BE2C (cell line): Measurements from ENCODE around the gene CPA5.

Experiments
- DNase-seq: peaks from one replicate; pipeline ENCODE4 v3.0.0-alpha.2; 2020
- H3K27me3 ChIP-seq: fragments of 250-450 bp; sonication (Bioruptor Pico); 2 replicates; pipeline ENCODE4 v1.5.1; 2020; ENCODE audit warnings: mild to moderate bottlenecking
- H3K36me3 ChIP-seq: fragments of 250-450 bp; sonication (Bioruptor Pico); 2 replicates; pipeline ENCODE4 v1.5.1; 2020; ENCODE audit warnings: mild to moderate bottlenecking
- H3K4me1 ChIP-seq: fragments of 250-450 bp; sonication (Bioruptor Pico); 2 replicates; pipeline ENCODE4 v1.5.1; 2020
- H3K4me3 ChIP-seq: 2 replicates; pipeline ENCODE4 v1.5.1; 2011; ENCODE audit warnings: low read depth, low read length
- H3K9me3 ChIP-seq: fragments of 250-450 bp; sonication (Bioruptor Pico); 2 replicates; pipeline ENCODE4 v1.5.1; 2020
- CTCF ChIP-seq: IDR thresholded peaks from 2 replicates; pipeline ENCODE4 v1.5.1; 2012; ENCODE audit warnings: mild to moderate bottlenecking, low read depth, low read length

Gene CPA5

GRCh38 chr7:130353196-130353595 lies 8.6 kb downstream of the CPA5 start:
- H3K9me3 ChIP-seq = no peaks in the 10 kb centered on the region
- no peak for DNase-seq
- TF ChIP-seq CTCF = no peak
- H3K4me1 ChIP-seq = no peaks in the 10 kb centered on the region; the same call in 1 of the 2 replicates
- no peak overlapping the region for H3K4me3 ChIP-seq
- no peaks in the 10 kb centered on the region for H3K36me3 ChIP-seq
- H3K27me3 ChIP-seq = no peaks in the 10 kb centered on the region

- Histone ChIP-seq H3K27me3 (no peaks in the 10 kb centered on the region), H3K4me3 (no peak overlapping the region), H3K36me3 (no peaks in the 10 kb centered on the region), H3K9me3 (no peaks in the 10 kb centered on the region), H3K4me1 (no peaks in the 10 kb centered on the region; the same call in 1 of the 2 replicates)
- DNase-seq = no peak
- no peak for TF ChIP-seq CTCF
Observed at GRCh38 chr7:130356121-130356875, 11.7 kb downstream of the CPA5 start.

GRCh38 chr7:130356876-130357611 lies 12.4 kb downstream of the CPA5 start:
- Histone ChIP-seq H3K27me3 (no peaks in the 10 kb centered on the region), H3K36me3 (no peaks in the 10 kb centered on the region), H3K4me1 (no peaks in the 10 kb centered on the region; the same call in 1 of the 2 replicates), H3K9me3 (no peaks in the 10 kb centered on the region), H3K4me3 (no peak overlapping the region)
- DNase-seq = no peak
- no peak for TF ChIP-seq CTCF

- Histone ChIP-seq H3K4me3 (no peak overlapping the region), H3K9me3 (no peaks in the 10 kb centered on the region), H3K4me1 (no peaks in the 10 kb centered on the region; the same call in 1 of the 2 replicates), H3K27me3 (no peaks in the 10 kb centered on the region), H3K36me3 (no peaks in the 10 kb centered on the region)
- TF ChIP-seq CTCF = no peak
- no peak for DNase-seq
Observed at GRCh38 chr7:130358471-130358870, 13.9 kb downstream of the CPA5 start.

- peaks cover under 1% of the 10 kb centered on the region for H3K4me1 ChIP-seq
- TF ChIP-seq CTCF = no peak
- no peak for DNase-seq
- no peaks in the 10 kb centered on the region for H3K36me3 ChIP-seq
- no peaks in the 10 kb centered on the region for H3K27me3 ChIP-seq
- no peak overlapping the region for H3K4me3 ChIP-seq
- H3K9me3 ChIP-seq = no peaks in the 10 kb centered on the region
Observed at GRCh38 chr7:130359276-130359857, 14.8 kb downstream of the CPA5 start.

- DNase-seq = no peak
- Histone ChIP-seq H3K9me3 (no peaks in the 10 kb centered on the region), H3K36me3 (no peaks in the 10 kb centered on the region), H3K27me3 (no peaks in the 10 kb centered on the region), H3K4me1 (peaks cover 10% of the 10 kb centered on the region), H3K4me3 (no peak overlapping the region)
- no peak for TF ChIP-seq CTCF
Observed at GRCh38 chr7:130360518-130360917, 15.9 kb downstream of the CPA5 start.
